GM23338 (cell line): ENCODE data around the gene VDR.

ENCODE experiments used
- CREB1 ChIP-seq: fragments of 250-450 bp; sonication (Bioruptor Pico); IDR thresholded peaks from 2 replicates; pipeline ENCODE4 v1.5.0; 2020; ENCODE audit warnings: low read depth, mild to moderate bottlenecking, moderate library complexity
- CTCF ChIP-seq, 2 experiments: fragments of 200-600 bp in 1 of 2; sonication (generic) in 1 of 2; conservative IDR thresholded peaks; 2 replicates each; pipeline versions ENCODE4 v1.5.1 to v1.6.1; 2016 to 2017; ENCODE audit warnings: antibody characterized with exemption in 2 of 2, low read depth in 2 of 2, mild to moderate bottlenecking in 2 of 2, moderate library complexity in 1 of 2
- ETS1 ChIP-seq: IDR thresholded peaks from 2 replicates; pipeline ENCODE4 v1.6.1; 2016; ENCODE audit warnings: antibody characterized with exemption
- EZH2 ChIP-seq: fragments of 200-600 bp; sonication (generic); IDR thresholded peaks from one replicate; pipeline ENCODE4 v1.8.0; 2017; ENCODE audit warnings: antibody characterized with exemption, mild to moderate bottlenecking, low read depth; ENCODE audit not compliant: unreplicated experiment
- EZH2phosphoT487 ChIP-seq: fragments of 200-600 bp; sonication (generic); IDR thresholded peaks from one replicate; pipeline ENCODE4 v1.8.1; 2018; ENCODE audit warnings: antibody characterized with exemption; ENCODE audit not compliant: unreplicated experiment
- JUNB ChIP-seq: IDR thresholded peaks from one replicate; pipeline ENCODE4 v1.6.1; 2016; ENCODE audit warnings: antibody characterized with exemption; ENCODE audit not compliant: unreplicated experiment
- NANOG ChIP-seq: IDR thresholded peaks from 2 replicates; pipeline ENCODE4 v1.6.1; 2016; ENCODE audit warnings: antibody characterized with exemption, borderline replicate concordance
- POLR2AphosphoS5 ChIP-seq: IDR thresholded peaks from 2 replicates; pipeline ENCODE4 v1.6.1; 2016; ENCODE audit warnings: antibody characterized with exemption, low read depth
- REST ChIP-seq: IDR thresholded peaks from one replicate; pipeline ENCODE4 v1.6.1; 2018; ENCODE audit warnings: antibody characterized with exemption; ENCODE audit not compliant: unreplicated experiment
- STAT1 ChIP-seq: IDR thresholded peaks from one replicate; pipeline ENCODE4 v1.6.1; 2016; ENCODE audit warnings: antibody characterized with exemption; ENCODE audit not compliant: unreplicated experiment
- ZNF114 ChIP-seq: fragments of 250-450 bp; sonication (Bioruptor Pico); IDR thresholded peaks from 2 replicates; pipeline ENCODE4 v1.5.0; 2020; ENCODE audit warnings: mild to moderate bottlenecking, moderate library complexity
- ZNF331 ChIP-seq: fragments of 250-450 bp; sonication (Bioruptor Pico); IDR thresholded peaks from 2 replicates; pipeline ENCODE4 v1.5.0; 2020; ENCODE audit warnings: low read depth, mild to moderate bottlenecking, moderate library complexity

GRCh38 chr12:47902131-47902639 lies 2.6 kb downstream of the VDR start:
- TF ChIP-seq CTCF (conservative IDR thresholded peaks at IDR 0.05; ENCODE audit: low read depth in 2 of 2), result no peak
- no peak for TF ChIP-seq POLR2AphosphoS5
- TF ChIP-seq ZNF331 (CRISPR knock-in tag), result no peak
- no peak for TF ChIP-seq EZH2phosphoT487
- TF ChIP-seq CREB1 (CRISPR knock-in tag), result no peak
- no peak for TF ChIP-seq REST
- no peak for TF ChIP-seq EZH2
- no peak for TF ChIP-seq NANOG
- no peak for TF ChIP-seq JUNB
- TF ChIP-seq STAT1, result no peak
- TF ChIP-seq ZNF114 (CRISPR knock-in tag), result no peak
- TF ChIP-seq ETS1, result no peak
